ENCODE measurements around the gene RNF144A. TPM values are rescaled to one million over a fixed set of nuclear protein-coding genes. Genes with fewer than 3 reads are reported as not detected.

RNF144A gene
- total RNA-seq, 1 donor = 4.3 TPM

DNA sequence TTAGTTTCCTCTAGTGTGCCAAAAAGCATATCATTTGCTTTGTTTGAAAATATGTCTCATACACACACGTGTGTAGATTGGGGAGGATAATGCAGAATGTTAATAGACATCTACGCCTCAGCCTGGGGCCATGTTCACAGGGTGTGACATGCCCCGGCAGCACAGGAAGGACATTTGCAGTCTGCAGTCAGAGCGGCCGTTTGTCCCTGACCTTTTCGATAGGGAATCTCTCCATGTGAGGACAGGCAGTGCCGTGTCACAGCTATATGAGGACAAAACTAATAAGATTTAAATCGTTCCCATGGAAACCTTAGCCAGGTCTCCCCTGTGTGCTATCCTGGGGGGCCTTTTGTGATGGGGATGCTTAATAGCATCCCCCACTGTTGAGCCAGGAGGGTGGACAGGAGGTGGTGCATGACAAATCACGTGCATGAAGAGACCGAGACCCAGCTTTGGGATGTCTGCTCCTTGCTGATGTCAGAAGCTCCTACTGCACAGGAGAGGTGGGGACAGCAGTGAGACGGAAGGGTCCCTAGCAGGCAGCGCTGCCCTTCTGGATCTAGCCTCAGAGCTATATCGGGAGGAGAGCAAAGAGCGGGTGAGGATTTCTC, 100.6 kb downstream of the RNF144A start:
- DNase-seq (ENCODE audit: low read depth) = no peak
- H3K4me3 ChIP-seq (ENCODE audit: low read depth, low read length) = no peak overlapping the region
- TF ChIP-seq, protein P1, sequence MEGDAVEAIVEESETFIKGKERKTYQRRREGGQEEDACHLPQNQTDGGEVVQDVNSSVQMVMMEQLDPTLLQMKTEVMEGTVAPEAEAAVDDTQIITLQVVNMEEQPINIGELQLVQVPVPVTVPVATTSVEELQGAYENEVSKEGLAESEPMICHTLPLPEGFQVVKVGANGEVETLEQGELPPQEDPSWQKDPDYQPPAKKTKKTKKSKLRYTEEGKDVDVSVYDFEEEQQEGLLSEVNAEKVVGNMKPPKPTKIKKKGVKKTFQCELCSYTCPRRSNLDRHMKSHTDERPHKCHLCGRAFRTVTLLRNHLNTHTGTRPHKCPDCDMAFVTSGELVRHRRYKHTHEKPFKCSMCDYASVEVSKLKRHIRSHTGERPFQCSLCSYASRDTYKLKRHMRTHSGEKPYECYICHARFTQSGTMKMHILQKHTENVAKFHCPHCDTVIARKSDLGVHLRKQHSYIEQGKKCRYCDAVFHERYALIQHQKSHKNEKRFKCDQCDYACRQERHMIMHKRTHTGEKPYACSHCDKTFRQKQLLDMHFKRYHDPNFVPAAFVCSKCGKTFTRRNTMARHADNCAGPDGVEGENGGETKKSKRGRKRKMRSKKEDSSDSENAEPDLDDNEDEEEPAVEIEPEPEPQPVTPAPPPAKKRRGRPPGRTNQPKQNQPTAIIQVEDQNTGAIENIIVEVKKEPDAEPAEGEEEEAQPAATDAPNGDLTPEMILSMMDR (IDR thresholded peaks at IDR 0.05; ENCODE audit: insufficient read depth, low read depth, low read length) = no peak

DNA sequence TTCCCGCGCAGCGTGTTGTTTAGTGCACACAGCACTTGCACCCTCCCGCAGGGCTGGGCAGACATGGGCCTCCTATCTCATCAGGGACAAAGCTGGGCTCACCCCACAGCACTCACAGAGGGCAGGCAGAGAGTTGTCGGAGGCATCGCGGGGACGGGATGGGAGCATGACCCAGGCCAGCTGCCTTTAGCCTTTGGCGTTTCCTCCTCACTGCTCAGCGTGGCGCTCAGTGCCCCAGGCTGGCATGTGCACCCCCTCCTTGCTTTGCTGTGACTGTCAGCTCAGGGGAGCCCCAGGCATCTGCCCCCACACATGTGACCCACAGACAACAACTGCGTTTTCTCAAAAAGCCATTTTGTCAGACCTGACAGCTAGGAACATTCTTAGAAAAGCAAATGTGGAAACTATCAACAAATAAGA, 101.1 kb downstream of the RNF144A start:
- no peak for DNase-seq (ENCODE audit: low read depth)
- no peak overlapping the region for H3K4me3 ChIP-seq (ENCODE audit: low read depth, low read length)
- TF ChIP-seq, protein P1 (IDR thresholded peaks at IDR 0.05; ENCODE audit: insufficient read depth, low read depth, low read length) = no peak

DNA sequence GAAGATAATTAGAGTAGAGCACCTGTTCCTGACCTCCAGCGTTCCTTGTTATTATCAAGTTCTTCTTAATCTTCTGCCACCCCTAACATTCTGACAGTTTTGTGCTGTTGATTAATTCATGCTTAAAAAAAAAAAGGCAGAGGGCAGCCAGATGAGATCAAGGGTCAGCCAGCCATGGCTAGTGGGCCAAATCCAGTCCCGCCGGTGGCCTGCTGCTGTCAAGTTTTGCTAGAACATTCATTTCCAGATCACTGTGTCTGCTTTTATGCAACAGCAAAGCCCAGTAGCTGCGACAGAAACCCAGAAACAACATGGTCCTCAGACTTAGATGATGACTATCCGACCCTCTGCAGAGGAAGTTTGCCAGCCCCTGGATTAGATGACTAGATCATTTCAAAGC, 101.6 kb downstream of the RNF144A start:
- TF ChIP-seq, protein P1 (IDR thresholded peaks at IDR 0.05; ENCODE audit: insufficient read depth, low read depth, low read length) = no peak
- DNase-seq (ENCODE audit: low read depth) = no peak
- H3K4me3 ChIP-seq (ENCODE audit: low read depth, low read length) = no peak overlapping the region

DNA sequence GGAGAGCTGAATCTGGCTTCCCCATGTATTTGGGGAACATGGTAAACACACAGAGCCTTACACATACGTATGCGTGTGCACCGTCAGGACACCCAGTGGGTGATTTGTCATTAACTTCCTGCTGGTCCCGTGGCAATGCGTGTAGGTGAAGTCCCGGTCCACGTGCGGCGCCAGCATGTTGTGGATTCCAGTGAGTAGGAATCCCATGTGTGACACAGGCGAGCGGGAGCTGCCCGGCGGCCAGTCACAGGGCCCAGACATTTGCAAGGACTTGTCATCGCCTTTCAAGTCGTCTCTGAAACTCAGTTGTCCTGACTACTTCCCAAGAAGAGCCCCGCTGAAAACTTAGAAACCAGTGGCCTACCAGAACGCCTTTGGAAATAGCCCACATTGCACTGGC, 102.0 kb downstream of the RNF144A start:
- TF ChIP-seq, protein P1 (IDR thresholded peaks at IDR 0.05; ENCODE audit: insufficient read depth, low read depth, low read length) = no peak
- no peak overlapping the region for H3K4me3 ChIP-seq (ENCODE audit: low read depth, low read length)

DNA sequence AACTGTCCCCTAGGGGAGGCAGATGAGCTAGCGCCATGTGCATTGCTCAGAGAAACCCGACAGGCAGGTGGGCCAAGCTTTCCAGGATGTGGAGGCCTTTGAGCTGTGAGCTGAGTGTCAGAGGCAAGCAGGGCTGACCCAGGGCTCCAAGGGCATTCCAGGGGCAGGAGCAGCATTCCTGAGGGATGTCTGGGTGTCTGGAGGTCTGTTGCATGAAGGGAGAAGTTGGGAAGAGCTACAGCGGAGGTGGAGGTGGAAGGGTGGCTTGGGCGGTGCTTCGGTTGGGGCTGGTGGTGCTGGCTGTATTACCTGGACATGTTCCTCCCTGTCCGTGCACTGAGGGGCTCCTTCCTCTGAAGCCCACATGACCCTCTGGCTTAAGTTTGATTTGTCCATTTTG, 102.8 kb downstream of the RNF144A start:
- no peak for DNase-seq (ENCODE audit: low read depth)
- TF ChIP-seq, protein P1 (IDR thresholded peaks at IDR 0.05; ENCODE audit: insufficient read depth, low read depth, low read length) = no peak
- H3K4me3 ChIP-seq (ENCODE audit: low read depth, low read length) = no peak overlapping the region

More for the DNA sequence above, 102.0 kb downstream of the RNF144A start:
- no peak for DNase-seq (ENCODE audit: low read depth)

DNA sequence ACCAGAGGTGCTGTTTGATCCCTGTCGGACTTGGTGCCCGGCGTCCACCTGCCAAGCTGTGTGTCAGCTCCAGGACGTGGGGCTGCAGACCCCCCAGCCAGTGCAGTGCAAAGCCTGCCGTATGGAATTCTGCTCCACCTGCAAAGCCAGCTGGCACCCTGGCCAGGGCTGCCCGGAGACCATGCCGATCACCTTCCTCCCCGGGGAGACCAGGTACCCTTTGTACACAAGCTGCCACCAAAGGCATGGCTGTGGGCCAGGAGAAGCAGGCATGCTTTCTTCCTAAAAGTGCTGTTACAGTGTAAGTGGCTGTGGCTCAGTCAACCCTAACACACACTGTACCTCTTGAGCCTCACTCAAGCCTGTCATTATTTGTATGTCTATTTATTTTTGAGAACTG, 103.3 kb downstream of the RNF144A start:
- TF ChIP-seq, protein P1 (IDR thresholded peaks at IDR 0.05; ENCODE audit: insufficient read depth, low read depth, low read length) = no peak
- H3K4me3 ChIP-seq (ENCODE audit: low read depth, low read length) = no peak overlapping the region
- no peak for DNase-seq (ENCODE audit: low read depth)

DNA sequence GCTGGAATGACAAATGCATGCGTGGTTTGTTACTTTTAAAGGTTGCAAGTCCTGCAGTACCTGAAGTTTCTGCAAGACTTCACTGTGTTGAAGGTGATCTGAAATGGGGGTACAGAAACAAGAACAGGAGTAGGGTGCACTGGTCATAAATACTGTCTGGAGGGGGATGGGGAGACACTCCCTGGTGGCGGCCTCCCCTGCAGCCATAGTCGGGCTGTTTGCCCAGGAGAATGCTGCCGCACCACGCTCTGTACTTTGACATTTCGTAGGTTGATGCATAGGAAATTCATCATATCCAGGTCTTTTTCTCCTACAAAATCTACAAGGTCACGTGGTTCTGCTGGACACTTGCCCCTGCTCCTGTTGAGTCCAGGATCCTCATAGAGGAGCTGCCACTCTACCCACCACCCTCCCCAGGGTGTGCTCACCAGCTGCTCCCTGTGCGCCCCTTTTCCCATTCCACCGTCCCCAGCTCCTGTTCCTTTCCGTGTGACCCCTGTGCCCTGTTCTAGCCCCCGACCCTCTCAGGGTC, 103.8 kb downstream of the RNF144A start:
- H3K4me3 ChIP-seq (ENCODE audit: low read depth, low read length) = no peak overlapping the region
- TF ChIP-seq, protein P1 (IDR thresholded peaks at IDR 0.05; ENCODE audit: insufficient read depth, low read depth, low read length) = no peak
- no peak for DNase-seq (ENCODE audit: low read depth)

Measured in fibroblast of villous mesenchyme (primary cell).